GM18858 (cell line): ENCODE results near the gene CDPF1.

Source experiments
- ATAC-seq: cut with Tn5 transposase; IDR thresholded peaks from one replicate; pipeline ENCODE4 v1.9.1; 2021; ENCODE audit not compliant: unreplicated experiment

Gene CDPF1

DNA sequence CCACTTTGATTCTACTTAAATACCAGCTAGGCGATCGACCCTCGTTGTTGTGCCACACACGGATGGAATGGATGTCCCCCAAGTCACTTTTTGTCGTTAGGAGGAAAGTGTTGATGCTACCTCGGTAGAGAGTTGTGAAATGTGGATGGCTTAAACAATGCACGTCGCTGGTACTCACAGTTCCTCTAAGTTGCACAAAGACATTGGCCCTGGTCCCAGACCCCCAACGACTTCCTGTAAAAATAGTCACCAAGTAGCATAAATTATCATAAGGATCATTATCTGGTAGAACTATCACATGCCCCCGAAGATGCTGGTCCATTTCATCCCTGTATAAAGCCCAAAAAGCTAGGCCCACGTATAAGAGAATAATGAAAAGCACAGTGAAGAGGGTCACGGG lies 9.3 kb upstream of the CDPF1 start:
- no peak for ATAC-seq

DNA sequence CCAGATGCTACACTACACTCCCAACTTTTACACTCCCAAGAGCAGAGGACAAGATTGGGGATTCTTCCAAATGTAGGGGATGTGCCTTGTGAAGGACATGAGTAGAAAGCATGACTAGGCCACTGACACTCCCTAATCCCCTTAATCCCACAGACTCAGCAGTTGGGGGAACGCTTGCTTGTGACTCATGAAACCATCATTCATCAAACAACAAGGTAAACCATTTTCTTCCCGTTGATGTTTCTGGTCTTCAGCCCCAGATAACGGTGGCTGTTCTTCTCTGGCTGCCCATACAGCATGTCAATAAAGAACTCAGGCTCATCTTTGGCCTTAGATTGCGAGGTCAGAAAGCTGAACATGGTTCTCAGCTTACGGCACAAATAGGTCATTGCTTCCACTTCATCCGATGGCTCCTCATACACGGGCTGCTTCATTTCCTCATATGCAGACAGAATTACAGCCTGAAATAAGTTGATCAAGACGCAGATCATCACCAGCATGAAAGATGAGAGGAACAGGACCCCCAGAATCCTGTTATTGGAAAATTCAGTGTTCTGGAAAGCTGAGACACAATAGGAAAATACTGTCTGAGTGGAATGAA lies 6.4 kb upstream of the CDPF1 start:
- no peak for ATAC-seq

GRCh38 chr22:46251816-46252380 lies 1.8 kb upstream of the CDPF1 start:
- ATAC-seq: no peak

DNA sequence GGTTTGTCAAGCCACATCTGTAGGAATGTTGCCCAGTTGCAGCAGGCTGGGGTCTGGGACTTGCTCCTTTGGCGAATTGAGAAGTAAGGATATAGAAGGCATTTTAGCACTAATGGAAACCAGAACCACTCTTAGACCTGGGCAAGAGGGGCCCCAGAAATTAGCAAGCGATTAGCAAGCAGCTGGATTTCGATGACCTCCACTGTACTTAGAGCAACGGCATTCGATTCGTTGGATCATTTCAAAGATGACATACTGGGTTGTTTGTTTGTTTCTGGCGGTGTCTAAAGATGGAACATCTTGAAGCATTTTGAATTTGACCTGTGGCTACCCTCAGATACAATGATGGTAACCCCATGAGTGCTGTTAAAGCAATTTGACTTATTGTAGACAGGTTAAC lies 1.2 kb upstream of the CDPF1 start:
- no peak for ATAC-seq

- ATAC-seq: no peak
These were observed 661 bp upstream of the CDPF1 start for GRCh38 chr22:46250783-46251125.

DNA sequence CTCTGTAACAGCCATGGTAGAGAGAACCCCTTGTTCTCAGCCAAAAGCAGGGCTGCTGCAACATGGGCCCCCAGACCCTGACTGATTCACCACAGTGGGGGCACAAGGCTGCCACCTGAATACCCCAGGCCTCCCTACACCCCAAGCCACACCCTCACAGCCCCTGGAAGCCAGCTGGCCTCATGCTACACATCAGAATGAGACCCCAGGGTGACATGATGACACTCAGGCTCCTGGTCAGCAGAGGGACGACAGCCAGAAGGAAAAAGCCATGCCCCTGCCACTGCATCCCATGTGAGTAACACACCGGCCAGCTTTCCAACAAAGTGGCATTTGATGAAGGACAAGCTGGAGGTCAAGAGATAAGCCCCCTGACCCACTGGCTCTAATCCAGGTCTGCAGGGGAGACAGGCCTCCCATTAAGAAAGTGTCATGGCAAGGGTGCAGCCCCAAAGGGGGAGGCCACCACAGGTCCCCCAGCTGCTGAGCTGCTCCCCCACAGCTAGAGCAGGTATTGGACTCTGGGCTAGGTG lies 2.6 kb downstream of the CDPF1 start:
- ATAC-seq: no peak

- no peak for ATAC-seq
These were observed 3.9 kb downstream of the CDPF1 start for GRCh38 chr22:46246178-46246577.

DNA sequence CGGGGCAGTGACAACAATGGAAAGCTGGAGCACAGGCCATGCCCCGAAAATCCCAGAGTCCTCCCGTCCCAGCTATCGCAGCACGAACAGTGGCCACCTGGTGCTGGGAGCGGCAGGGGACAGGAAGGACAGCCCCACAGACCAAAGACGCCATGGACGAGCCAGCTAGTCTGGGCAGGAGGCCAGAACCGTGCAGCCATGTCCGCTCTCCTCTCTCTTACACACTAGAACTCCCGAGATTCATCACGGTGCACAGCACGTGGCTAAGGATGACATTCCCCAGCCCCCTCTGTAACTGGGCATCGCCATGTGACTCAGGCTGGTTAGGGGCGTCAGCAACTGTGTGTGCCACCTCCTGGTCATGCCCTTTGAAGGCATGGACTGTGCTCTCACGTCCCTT lies 4.6 kb downstream of the CDPF1 start:
- no peak for ATAC-seq

- ATAC-seq: no peak
These were observed 5.3 kb downstream of the CDPF1 start for GRCh38 chr22:46244771-46245170.

GRCh38 chr22:46242076-46242475 lies 8.0 kb downstream of the CDPF1 start:
- no peak for ATAC-seq

DNA sequence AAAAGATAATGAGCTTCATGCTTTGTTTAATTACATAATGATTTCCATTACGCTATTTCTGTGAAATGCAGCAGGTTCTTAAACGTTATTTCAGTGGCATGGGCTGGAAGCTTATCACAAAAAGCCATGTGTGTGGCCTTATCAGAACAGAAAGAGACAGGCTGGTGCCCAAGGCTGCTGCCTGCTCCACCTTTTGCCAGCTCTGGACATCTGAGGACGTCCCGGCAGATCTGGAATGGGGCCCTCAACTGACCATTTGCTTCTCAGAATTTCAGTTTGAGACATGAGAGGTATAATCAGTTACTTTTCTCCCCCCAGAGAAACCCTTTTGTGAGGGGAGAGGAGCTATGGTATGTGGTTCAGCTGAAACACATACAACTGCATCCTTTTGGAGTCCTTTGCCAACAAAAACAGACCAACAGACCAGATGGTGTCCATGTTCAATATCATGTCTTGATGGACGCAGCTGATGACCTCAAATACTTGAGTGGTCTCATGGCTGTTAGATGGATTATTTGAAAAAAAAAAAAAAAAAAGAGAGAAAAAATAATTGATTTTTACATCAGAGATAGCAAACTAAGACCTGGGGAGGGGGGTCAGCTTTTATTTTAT lies 8.6 kb downstream of the CDPF1 start:
- no peak for ATAC-seq

DNA sequence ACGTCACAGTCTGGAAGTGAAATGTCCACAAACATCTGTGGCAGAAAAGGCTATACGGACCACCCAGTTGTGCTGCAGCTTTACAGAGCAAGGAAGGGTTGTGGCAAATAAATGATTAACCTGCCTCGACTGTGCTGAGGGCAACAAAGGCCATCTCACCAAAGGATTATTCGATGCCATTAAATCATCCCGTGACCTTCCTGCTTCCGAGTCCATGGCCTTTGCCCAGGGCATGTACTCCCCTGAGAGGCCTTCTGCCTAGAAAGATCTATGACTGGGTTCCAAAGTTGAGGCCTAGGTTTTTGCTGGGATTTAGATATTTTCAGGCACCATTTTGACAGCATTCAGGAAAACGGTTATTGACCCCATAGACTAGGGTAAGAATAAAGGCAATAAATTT lies 9.2 kb downstream of the CDPF1 start:
- ATAC-seq: no peak

DNA sequence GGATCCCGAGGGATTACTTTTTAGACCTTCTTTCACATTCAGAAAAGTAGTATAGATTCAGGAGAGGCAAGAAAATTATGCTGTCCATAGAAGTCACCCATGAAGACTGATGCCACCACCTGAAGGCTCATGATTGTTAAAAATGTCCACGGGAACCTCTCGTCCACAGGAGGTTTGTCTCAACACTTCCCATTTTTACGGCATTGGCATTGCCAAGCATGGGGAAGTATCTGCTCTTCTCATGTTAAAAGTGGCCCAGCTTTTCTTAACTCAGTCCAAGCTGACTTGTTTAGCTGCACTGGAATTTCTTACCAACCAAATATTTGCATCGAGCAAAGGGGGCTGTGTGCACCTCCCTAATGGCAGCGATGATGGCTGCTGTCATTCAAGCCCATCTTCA lies 9.6 kb downstream of the CDPF1 start:
- no peak for ATAC-seq

GRCh38 chr22:46240073-46240472 lies 10.0 kb downstream of the CDPF1 start:
- ATAC-seq: no peak

GRCh38 chr22:46239261-46240048 lies 10.6 kb downstream of the CDPF1 start:
- ATAC-seq: no peak

DNA sequence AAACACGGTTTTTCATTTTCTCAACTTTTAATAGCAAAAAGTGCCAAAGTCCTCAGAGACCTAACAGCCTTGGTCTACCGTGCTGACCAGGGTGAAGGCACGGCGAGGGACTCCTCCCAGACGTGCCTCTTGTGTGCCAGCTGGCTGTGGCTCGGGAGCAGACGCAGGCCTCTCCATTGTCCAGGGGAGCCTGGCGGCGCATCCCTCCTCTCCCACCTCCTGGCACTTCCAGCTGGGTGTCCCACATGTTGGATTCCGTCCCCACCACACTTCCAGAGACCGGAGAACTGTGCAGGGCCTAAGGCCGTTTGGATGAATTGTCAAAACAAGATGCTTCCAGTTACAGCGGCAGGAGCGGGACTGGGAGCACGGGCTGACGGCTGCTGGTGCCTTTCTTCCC lies 11.6 kb downstream of the CDPF1 start:
- ATAC-seq: no peak

DNA sequence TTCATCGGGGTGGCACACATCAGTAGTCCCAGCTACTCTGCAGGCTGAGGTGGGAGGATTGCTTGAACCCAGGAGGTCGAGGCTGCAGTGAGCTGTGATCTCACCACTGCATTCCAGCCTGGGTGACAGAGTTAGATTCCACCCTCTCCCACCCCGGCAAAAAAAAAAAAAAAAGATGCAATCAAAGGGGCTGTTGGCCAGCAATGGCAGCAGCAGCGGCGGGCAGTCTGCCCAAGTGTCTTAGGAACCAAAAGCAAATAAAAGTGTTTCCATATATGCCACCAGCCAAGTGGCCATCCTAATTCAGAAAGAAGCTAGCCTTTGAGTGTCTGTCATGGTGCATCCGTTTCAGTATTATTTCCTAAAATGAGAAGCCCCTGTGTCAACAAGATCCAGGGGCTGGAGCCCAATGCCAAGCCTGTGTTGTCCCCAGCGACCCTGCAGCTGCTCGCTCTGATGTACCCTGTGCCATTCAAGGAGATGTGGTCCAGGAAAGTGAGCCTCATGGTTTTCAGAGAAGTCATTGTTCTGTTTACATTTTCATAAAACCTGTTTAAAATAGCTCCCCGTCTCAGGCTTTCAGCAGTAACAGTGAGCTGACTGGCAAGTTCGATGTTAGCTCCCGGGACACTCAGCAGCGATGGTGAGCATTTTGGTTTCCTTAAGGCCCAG lies 12.5 kb downstream of the CDPF1 start:
- ATAC-seq: no peak

GRCh38 chr22:46234969-46235368 lies 15.1 kb downstream of the CDPF1 start:
- no peak for ATAC-seq

GRCh38 chr22:46233231-46233630 lies 16.9 kb downstream of the CDPF1 start:
- ATAC-seq: no peak

DNA sequence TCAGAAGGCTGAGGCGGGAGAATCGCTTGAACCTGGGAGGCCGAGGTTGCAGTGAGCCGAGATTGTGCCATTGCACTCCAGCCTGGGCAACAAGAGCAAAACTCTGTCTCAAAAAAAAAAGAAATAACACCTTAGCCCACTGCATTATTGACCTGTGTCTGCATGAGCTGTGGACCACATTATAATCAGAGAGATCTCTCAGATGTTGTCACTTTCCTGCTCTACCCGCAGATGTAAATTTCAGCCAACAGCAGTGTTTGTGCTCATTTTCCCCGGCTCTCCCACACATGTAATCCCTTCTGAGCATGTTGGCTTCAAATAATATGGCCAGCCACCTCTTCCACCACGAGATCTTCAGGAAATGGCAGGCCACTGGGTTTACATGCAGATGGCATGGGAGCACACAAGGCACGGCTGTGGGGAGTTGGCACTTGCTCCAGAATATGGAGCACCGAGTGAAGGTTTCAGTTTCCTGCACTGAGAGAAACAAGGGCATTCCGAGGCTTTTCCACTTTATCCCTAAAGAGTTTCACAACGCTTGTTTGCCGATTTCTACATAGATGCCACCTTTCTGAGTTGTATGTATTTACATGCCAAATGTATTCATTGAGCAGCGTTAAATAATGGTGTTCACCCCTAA lies 19.7 kb downstream of the CDPF1 start:
- no peak for ATAC-seq

GRCh38 chr22:46229701-46230100 lies 20.4 kb downstream of the CDPF1 start:
- ATAC-seq: no peak
